Ectodermal cell (in vitro differentiated cells): ENCODE results near the gene GRHL3.

Experiments
- H3K27ac ChIP-seq: 2 replicates; pipeline ENCODE4 v1.7.0; 2013; ENCODE audit warnings: mild to moderate bottlenecking, low read depth, low read length; ENCODE audit not compliant: insufficient read depth, poor library complexity, severe bottlenecking
- H3K27me3 ChIP-seq: 2 replicates; pipeline ENCODE4 v1.7.0; 2013; ENCODE audit warnings: mild to moderate bottlenecking, low read length; ENCODE audit not compliant: insufficient read depth, control insufficient read depth, poor library complexity, severe bottlenecking
- H3K36me3 ChIP-seq: one replicate; pipeline ENCODE4 v1.7.0; 2013; ENCODE audit warnings: low read length; ENCODE audit not compliant: control insufficient read depth, insufficient read depth
- H3K4me1 ChIP-seq: one replicate; pipeline ENCODE4 v1.7.0; 2013; ENCODE audit warnings: low read length; ENCODE audit not compliant: control insufficient read depth, insufficient read depth
- H3K4me3 ChIP-seq: 2 replicates; pipeline ENCODE4 v1.7.0; 2013; ENCODE audit warnings: low read depth, low read length, control low read depth; ENCODE audit not compliant: insufficient read depth
- H3K9me3 ChIP-seq: 2 replicates; pipeline ENCODE4 v1.7.0; 2013; ENCODE audit warnings: mild to moderate bottlenecking, low read length, moderate library complexity; ENCODE audit not compliant: control insufficient read depth
- WGBS, 2 experiments: methylation state at CpG; one replicate each; pipeline ENCODE4 v1.1.7; 2013; ENCODE audit warnings: missing lambda C conversion rate in 2 of 2; 5-methylcytosine and 5-hydroxymethylcytosine counted together

GRHL3 gene

GRCh38 chr1:24391882-24392603, 72.9 kb downstream of the GRHL3 start:
- WGBS, 2 experiments = 65 to 66% methylated on average over 11 of the region's 11 CpGs

GRCh38 chr1:24392604-24392946, 73.4 kb downstream of the GRHL3 start:
- H3K27me3 ChIP-seq = no peaks in the 10 kb centered on the region
- no peaks in the 10 kb centered on the region for H3K9me3 ChIP-seq
- no peaks in the 10 kb centered on the region for H3K36me3 ChIP-seq
- H3K4me3 ChIP-seq = no peak overlapping the region
- H3K4me1 ChIP-seq = no peaks in the 10 kb centered on the region
- H3K27ac ChIP-seq = no peak overlapping the region
- 68 to 72% methylated on average over 4 of the region's 4 CpGs for WGBS, 2 experiments

More at GRCh38 chr1:24391882-24392603, 72.9 kb downstream of the GRHL3 start:
- no peaks in the 10 kb centered on the region for H3K36me3 ChIP-seq
- no peak overlapping the region for H3K27ac ChIP-seq
- H3K4me1 ChIP-seq = no peaks in the 10 kb centered on the region
- H3K9me3 ChIP-seq = no peaks in the 10 kb centered on the region
- H3K27me3 ChIP-seq = no peaks in the 10 kb centered on the region
- no peak overlapping the region for H3K4me3 ChIP-seq

GRCh38 chr1:24392982-24393650, 74.0 kb downstream of the GRHL3 start:
- WGBS, 2 experiments = 70 to 88% methylated on average over 3 of the region's 4 CpGs
- Histone ChIP-seq H3K27ac (no peak overlapping the region), H3K4me1 (no peaks in the 10 kb centered on the region), H3K4me3 (no peak overlapping the region), H3K27me3 (no peaks in the 10 kb centered on the region), H3K9me3 (no peaks in the 10 kb centered on the region), H3K36me3 (no peaks in the 10 kb centered on the region)

- Histone ChIP-seq H3K4me1 (no peaks in the 10 kb centered on the region), H3K36me3 (no peaks in the 10 kb centered on the region), H3K9me3 (no peaks in the 10 kb centered on the region), H3K27ac (no peak overlapping the region), H3K4me3 (no peak overlapping the region), H3K27me3 (no peaks in the 10 kb centered on the region)
- WGBS, 2 experiments = 89 to 91% methylated on average over 6 of the region's 6 CpGs
Observed at GRCh38 chr1:24393892-24394291, 74.7 kb downstream of the GRHL3 start.

- WGBS, 2 experiments = 92 to 97% methylated on average over 1 of the region's 1 CpG
Observed at GRCh38 chr1:24400065-24400464, 80.9 kb downstream of the GRHL3 start.

DNA sequence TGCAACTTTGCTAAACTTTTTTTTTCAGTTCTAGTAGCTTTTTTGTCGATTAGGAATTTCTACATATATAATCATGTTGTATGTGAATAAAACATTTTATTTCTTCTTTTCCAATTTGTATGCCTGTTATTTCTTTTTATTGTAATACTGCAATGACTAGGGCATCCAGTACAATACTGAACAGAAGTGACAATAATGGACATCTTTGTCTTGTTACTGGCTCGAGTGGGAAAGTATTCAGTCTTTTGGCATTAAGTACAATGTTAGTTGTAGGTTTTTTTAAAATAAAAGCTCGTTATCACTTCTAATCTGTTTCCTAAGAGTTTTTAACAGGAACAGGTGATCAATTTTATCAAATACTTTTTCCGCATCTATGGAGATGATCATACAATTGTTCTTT, 84.6 kb downstream of the GRHL3 start:
- no peaks in the 10 kb centered on the region for H3K9me3 ChIP-seq
- no peak overlapping the region for H3K4me3 ChIP-seq
- H3K4me1 ChIP-seq = no peaks in the 10 kb centered on the region
- no peak overlapping the region for H3K27ac ChIP-seq
- H3K36me3 ChIP-seq = no peaks in the 10 kb centered on the region
- H3K27me3 ChIP-seq = no peaks in the 10 kb centered on the region
- WGBS, 2 experiments = 63 to 88% methylated on average over 1 to 2 of the region's 4 CpGs

More at GRCh38 chr1:24400065-24400464, 80.9 kb downstream of the GRHL3 start:
- Histone ChIP-seq H3K9me3 (no peaks in the 10 kb centered on the region), H3K27ac (no peak overlapping the region), H3K27me3 (no peaks in the 10 kb centered on the region), H3K4me1 (no peaks in the 10 kb centered on the region), H3K4me3 (no peak overlapping the region), H3K36me3 (no peaks in the 10 kb centered on the region)
